ENCODE results near the gene SKA3.
A peak's percentile ranks its signal among the peaks of the same experiment; 100 is the strongest.
"Not testable (repeated sequence)": the region's sequence is repeated elsewhere in the genome, so short reads cannot be mapped to it uniquely, and the experiment has no call there.

SKA3 gene

DNA sequence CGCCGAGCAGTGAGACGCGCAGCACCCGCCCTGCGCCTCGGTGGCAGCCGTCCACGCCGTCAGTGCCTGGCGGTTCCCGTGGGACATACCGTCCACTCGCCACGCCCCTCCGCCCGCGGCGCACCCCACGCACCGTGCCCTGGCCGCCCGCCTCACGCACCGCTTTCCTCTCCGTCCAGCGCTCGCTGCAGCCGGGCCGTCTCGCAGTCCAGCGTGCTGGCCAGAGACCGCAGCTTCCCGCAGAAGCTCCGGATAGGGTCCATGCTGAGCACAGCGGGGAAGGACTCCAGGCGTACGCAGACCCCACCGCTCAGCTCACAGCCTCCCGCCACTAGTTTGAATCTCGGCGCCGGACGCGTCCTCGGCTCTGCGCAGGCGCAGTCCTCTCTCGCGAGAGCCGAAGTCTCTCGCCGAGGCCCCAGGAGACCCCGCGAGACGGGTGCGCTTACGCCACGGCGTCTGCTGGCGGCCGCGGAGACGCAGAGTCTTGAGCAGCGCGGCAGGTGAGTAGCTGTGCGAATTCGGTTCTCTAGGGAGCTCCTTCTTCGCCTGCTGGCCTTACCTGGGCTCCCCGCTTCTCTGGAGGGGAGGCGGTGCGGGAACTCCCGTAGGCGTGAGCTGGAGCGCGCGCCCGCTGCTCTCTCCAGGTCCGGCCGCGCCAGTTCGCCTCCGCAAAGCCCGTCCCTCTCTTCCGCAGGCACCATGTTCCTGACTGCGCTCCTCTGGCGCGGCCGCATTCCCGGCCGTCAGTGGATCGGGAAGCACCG is at the start of gene SKA3, which contains the start of gene MRPL57:
SKA3 (minus strand) TSS at position 338 of the 767 bp plus-strand sequence; CDS start at position 263, 75 bp downstream.
MRPL57 (plus strand) TSS at position 444 of the 767 bp plus-strand sequence; CDS start at position 703, 259 bp downstream.
- DNase-seq, result peak; percentile 95

DNA sequence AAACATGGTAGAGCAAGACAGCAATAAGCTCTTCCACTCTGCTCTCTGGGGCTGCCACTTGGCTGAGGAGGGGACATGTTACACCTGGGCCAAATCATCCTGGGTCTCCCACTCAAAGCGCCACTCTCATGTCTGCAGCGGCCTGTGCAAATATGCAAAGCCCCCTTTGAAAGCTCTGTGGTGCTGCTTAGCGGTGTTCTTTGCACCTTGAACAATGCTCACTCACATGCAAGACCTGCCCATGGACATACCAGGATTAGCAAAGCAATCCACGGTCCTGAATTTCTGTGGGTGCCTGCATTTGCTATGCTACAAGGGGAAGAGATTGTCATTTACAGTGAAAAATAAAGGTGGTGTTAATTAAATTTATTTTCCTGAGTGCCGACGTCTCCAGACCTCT is 48.7 kb upstream of the SKA3 start:
- no peak for DNase-seq

DNA sequence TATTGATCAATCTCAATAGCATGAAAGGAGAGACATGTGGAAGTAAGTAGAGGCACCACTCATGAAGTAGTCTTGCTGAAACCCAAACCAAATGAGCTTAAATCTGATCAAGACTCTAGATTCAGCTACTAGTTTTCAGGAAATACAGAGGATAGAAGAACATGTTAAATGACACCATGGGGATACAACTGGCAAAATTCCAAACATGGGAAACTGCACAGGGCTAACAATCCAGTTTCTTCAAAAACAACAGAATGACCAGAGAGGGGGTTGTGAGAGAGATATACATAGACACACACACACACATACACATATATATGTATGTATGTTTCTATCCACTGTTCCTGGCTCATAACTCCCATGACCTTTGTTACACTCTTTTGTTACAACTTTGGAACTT is 44.9 kb upstream of the SKA3 start:
- no peak for DNase-seq

DNA sequence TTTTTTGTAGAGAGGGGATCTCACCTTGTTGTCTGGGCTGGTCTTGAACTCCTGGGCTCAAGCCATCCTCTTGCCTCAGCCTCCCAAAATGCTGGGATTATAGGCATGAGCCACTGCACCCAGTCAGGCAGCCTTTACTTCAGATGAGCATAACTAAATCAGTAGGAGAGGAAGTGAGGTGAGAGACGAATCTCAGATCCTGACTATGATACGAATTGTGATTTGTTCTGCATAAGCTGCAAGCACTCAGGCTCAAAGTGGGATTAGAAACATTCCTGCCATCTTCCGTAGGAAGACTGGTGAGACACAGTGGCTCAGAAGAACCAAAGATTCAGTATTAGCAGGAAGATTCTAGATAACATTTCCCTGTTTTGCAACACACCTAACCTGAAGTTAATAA is 43.4 kb upstream of the SKA3 start:
- not testable (repeated sequence) for DNase-seq

- no peak for DNase-seq
Measured at GRCh38 chr13:21219036-21219381, 42.7 kb upstream of the SKA3 start.

- no peak for DNase-seq
Measured at GRCh38 chr13:21218351-21219035, 42.1 kb upstream of the SKA3 start.

GRCh38 chr13:21216332-21216731 is 40.0 kb upstream of the SKA3 start:
- no peak for DNase-seq

DNA sequence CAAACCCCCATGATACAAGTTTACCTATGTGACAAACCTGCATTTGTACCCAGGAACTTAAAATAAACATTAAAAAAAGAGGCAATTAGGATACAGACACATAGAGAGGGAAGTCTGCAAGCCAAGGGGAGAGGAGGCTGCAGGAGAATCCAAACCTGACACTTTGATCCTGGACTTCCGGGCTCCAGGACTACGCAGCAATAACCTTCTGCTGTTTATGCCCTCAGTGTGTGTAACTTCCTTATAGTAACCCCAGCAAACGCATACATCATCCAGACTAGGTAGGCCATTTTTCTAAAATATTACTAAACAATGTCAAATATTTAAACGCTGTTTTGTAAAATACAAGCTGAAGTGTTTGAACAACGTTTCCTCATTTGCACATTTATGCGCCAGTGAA is 39.1 kb upstream of the SKA3 start:
- not testable (repeated sequence) for DNase-seq

DNA sequence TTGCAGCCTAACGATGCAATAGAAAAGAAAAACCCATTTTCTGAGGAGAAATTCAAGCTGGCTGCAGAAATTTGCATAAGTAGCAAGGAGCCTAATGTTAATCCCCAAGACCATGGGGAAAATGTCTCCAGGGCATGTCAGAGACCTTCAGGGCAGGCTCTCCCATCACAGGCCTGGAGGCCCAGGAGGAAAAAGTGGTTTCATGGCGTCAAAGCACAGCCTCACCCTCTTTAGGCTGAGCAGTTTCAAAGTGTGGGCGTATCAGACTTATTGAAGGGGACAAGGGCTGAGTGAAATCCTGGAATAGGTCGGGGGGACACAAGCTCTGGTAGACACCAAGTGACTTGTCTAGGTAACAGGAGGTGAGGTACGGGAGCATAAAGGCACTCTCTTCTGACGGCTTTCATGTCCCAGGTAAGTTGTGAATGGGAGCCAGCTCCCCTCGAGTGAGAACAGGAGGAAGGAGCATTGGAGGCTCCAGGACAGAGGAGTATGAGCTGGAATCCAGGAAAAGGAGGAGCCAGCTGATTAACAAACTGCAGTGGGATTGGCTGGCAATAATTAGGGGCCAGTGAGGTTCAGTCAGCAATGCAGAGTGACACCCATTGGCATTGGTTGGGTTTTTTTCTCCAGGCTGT is 35.9 kb upstream of the SKA3 start:
- no peak for DNase-seq

DNA sequence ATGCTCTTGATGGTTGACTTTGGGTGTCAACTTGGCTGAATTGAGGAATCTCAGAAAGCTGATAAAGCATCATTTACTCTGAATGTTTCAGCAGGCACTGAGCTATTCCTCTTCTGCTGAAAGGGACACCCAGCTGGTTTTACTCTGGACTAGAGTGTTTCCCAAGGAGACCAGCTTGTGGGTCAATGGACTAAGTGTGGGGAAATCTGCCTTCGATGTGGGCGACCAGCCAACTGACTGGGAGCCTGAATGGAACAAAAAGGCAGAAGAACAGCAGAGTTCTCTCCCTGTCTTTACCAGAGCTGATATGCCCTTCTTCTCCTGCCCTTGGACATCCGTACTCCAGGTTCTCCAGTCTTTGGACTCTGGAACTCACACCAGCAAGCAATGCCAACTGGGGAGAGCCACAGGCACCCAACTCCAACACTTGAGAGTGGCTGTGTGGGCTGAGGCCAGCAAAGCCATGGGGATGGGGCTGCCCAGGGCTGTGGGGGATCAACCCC is 32.4 kb upstream of the SKA3 start:
- no peak for DNase-seq

DNA sequence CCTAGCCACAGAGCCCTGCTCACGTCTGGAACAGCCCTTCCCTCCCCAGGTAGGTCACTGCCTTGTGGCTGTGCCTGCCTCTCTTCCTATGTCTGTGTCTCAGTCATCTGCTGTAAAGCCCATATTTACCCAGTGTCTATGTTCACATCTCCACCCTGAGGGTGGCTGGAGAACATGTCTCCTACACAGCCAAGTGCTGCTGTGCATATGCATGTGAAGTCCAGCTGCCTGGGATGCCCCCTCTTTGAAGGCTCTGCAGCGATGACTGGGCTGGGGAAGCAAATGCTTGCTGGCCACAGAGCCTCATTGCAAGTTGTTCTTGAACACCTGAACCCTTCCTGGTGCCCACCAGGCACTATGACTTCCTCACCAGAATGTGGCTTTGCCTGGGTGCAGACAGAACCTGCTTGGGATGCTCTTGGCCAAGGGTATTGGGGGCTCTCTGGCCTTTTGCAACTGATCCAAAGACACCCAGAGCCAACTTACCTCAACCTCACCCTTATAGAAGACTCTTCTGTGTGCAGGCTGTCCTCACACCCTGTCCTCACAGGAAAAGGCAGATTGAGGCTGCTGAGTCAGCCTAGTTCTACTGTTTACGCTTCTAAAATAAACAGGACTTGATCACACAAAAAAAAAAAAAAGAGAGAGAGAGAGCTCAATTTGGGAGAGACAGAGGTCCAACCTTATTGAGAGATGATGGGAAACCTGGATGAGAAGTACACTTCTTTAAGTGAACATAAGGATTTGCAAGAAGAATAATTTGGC is 26.6 kb upstream of the SKA3 start:
- no peak for DNase-seq

- DNase-seq, result not testable (repeated sequence)
Measured at GRCh38 chr13:21201456-21202190, 25.3 kb upstream of the SKA3 start.

DNA sequence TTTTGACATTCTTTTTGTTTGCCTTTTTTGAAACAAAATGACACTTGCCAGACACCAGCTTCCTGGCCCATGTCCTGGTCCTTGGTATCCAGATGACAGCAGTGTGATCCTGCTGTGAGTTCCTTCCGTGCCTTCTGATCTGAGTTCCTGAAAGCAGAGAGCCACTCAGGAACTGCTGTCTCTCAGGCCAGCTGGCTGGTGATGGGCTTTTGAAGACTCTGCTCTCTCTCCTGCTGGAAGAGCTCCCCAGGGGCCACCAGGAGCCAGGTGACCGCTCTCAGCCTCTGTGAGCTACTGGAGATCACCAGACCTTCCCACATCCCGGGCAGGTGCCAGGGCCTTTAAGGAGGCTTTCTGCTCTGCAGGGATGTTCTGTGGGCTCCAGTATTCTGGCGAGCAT is 22.0 kb upstream of the SKA3 start:
- DNase-seq, result not testable (repeated sequence)

- DNase-seq, result not testable (repeated sequence)
Measured at GRCh38 chr13:21197606-21198225, 21.4 kb upstream of the SKA3 start.

GRCh38 chr13:21194756-21195155 is 18.4 kb upstream of the SKA3 start:
- not testable (repeated sequence) for DNase-seq

DNA sequence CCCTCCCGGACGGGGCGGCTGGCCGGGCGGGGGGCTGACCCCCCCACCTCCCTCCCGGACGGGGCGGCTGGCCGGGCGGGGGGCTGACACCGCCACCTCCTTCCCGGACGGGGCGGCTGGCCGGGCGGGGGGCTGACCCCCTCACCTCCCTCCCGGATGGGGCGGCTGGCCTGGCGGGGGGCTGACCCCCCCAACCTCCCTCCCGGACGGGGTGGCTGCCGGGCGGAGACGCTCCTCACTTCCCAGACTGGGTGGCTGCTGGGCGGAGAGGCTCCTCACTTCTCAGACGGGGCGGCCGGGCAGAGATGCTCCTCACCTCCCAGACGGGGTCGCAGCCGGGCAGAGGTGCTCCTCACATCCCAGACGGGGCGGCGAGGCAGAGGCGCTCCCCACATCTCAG is 10.1 kb upstream of the SKA3 start:
- not testable (repeated sequence) for DNase-seq

DNA sequence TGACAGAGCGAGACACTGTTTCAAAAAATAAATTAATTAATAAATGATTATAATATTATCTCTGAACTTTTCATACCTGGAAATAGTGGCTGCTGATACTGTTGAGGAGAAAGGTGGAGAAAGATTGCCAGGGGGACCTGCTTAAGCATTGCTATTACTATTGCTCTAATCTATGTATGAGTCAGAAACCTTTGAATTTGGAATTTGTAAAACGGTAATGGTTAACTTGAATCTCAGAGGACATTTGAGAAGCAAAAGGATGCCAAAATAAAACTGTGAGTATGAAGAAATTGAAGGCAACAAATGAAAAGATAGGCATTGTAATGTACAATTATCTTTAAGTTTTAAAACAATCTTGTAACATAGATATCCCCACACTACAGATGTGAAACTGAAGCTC is 5.3 kb upstream of the SKA3 start:
- DNase-seq, result no peak

- DNase-seq, result no peak
Measured at GRCh38 chr13:21176982-21177284, 581 bp upstream of the SKA3 start.

GRCh38 chr13:21175656-21176214 is 617 bp downstream of the SKA3 start:
- no peak for DNase-seq

DNA sequence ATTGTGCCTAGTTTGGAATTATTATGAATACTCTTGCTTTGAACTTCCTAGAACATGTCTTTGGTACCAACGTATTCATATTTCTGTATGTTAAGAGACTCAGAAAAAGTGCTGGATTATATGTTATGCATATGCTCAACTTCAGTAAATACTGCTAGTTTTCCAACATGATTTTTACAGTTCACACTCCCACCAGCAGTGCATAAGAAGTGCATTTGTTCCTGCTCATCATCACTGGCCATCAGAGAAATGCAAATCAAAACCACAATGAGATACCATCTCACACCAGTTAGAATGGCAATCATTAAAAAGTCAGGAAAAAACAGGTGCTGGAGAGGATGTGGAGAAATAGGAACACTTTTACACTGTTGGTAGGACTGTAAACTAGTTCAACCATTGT is 2.6 kb downstream of the SKA3 start:
- not testable (repeated sequence) for DNase-seq

DNA sequence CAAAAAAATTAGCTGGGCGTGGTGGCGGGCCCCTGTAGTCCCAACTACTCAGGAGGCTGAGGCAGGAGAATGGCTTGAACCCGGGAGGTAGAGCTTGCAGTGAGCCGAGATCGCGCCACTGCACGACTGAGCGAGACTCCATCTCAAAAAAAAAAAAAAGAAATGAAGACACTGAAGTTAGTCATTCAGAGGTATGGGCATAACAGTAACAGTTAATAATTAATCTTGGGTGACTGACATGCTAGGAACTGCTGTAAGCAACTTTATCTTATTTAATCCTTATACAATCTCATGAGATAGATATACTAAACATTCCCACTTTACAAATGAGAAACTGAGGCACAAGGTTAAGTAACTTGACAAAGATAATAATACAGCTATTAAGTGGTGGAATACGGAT is 4.9 kb downstream of the SKA3 start:
- DNase-seq, result no peak

DNA sequence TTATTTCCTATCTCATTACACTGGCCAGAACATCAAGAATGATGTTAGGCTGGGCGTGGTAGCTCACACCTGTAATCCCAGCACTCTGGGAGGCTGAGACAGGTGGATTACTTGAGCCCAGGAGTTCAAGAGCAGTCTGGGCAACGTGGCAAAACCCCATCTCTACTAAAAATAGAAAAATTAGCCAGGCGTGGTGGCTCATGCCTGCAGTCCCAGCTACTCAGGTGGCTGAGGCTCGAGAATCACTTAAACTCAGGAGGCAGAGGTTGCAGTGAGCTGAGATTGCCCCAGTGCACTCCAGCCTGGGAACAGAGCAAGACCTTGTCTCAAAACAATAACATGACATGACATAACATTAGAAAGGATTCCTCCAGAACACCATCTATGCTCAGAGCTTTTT is 10.7 kb downstream of the SKA3 start:
- not testable (repeated sequence) for DNase-seq

Data from activated naive CD4-positive, alpha-beta T cell treated with Interleukin-2 at 50 U/mL for 16 hours (primary cell).